SK-N-SH treated with all-trans-retinoic acid at 6 μM for 48 hours (cell line): ENCODE data around the gene BSN.

Source experiments
- ATAC-seq: fragments of 200-7000 bp; cut with Tn5 transposase; 3 replicates; pipeline ENCODE4 v1.9.1; 2020; ENCODE audit warnings: mild to moderate bottlenecking, moderate library complexity
- ARNTL ChIP-seq: fragments of 450-650 bp; formaldehyde crosslinking; IDR thresholded peaks from 2 replicates; pipeline ENCODE4 v1.5.0; 2020; ENCODE audit warnings: low read depth, mild to moderate bottlenecking, moderate library complexity, borderline replicate concordance
- BACH2 ChIP-seq: fragments of 250-450 bp; sonication (Bioruptor Pico); IDR thresholded peaks from 2 replicates; pipeline ENCODE4 v1.9.0; 2021; ENCODE audit warnings: mild to moderate bottlenecking, borderline replicate concordance
- CREB5 ChIP-seq: fragments of 250-450 bp; sonication (Bioruptor Pico); IDR thresholded peaks from 2 replicates; pipeline ENCODE4 v1.5.1; 2020; ENCODE audit warnings: low read depth, mild to moderate bottlenecking, moderate library complexity
- CSDC2 ChIP-seq: fragments of 250-450 bp; sonication (Bioruptor Pico); IDR thresholded peaks from 2 replicates; pipeline ENCODE4 v1.5.0; 2020; ENCODE audit warnings: mild to moderate bottlenecking, moderate library complexity
- ESRRG ChIP-seq: fragments of 250-450 bp; sonication (Bioruptor Pico); IDR thresholded peaks from 2 replicates; pipeline ENCODE4 v1.6.1; 2021; ENCODE audit warnings: mild to moderate bottlenecking
- ISL1 ChIP-seq: fragments of 250-450 bp; sonication (Bioruptor Pico); IDR thresholded peaks from 2 replicates; pipeline ENCODE4 v2.1.2; 2022; ENCODE audit warnings: mild to moderate bottlenecking, moderate library complexity
- PPARA ChIP-seq: fragments of 250-450 bp; sonication (Bioruptor Pico); IDR thresholded peaks from 2 replicates; pipeline ENCODE4 v1.5.0; 2020; ENCODE audit warnings: mild to moderate bottlenecking, borderline replicate concordance
- RARB ChIP-seq: fragments of 250-450 bp; sonication (Bioruptor Pico); IDR thresholded peaks from 2 replicates; pipeline ENCODE4 v1.8.0; 2021; ENCODE audit warnings: mild to moderate bottlenecking, moderate library complexity
- TOX ChIP-seq: fragments of 250-450 bp; sonication (Bioruptor Pico); IDR thresholded peaks from 2 replicates; pipeline ENCODE4 v1.8.0; 2021; ENCODE audit warnings: mild to moderate bottlenecking, moderate library complexity, borderline replicate concordance
- ZC3H10 ChIP-seq: fragments of 250-450 bp; sonication (Bioruptor Pico); IDR thresholded peaks from 2 replicates; pipeline ENCODE4 v1.5.1; 2021; ENCODE audit warnings: mild to moderate bottlenecking, moderate library complexity
- ZFP3 ChIP-seq: fragments of 250-450 bp; sonication (Bioruptor Pico); IDR thresholded peaks from 2 replicates; pipeline ENCODE4 v1.5.0; 2020; ENCODE audit warnings: mild to moderate bottlenecking, moderate library complexity
- ZFP30 ChIP-seq: fragments of 450-650 bp; formaldehyde crosslinking; IDR thresholded peaks from 2 replicates; pipeline ENCODE4 v1.5.0; 2022; ENCODE audit warnings: mild to moderate bottlenecking, moderate library complexity
- ZNF70 ChIP-seq: fragments of 450-650 bp; formaldehyde crosslinking; IDR thresholded peaks from 2 replicates; pipeline ENCODE4 v1.5.0; 2020; ENCODE audit warnings: mild to moderate bottlenecking, moderate library complexity
- ZNF8 ChIP-seq: fragments of 450-650 bp; formaldehyde crosslinking; IDR thresholded peaks from 2 replicates; pipeline ENCODE4 v1.5.0; 2020; ENCODE audit warnings: mild to moderate bottlenecking, moderate library complexity
- TF ChIP-seq, protein P1 (sequence below): fragments of 250-450 bp; sonication (Bioruptor Pico); IDR thresholded peaks from 2 replicates; pipeline ENCODE4 v1.8.0; 2020; ENCODE audit warnings: mild to moderate bottlenecking, moderate library complexity, borderline replicate concordance
- TF ChIP-seq, protein P2 (sequence below): fragments of 250-450 bp; sonication (Bioruptor Pico); IDR thresholded peaks from 2 replicates; pipeline ENCODE4 v1.5.0; 2020; ENCODE audit warnings: mild to moderate bottlenecking, moderate library complexity
- TF ChIP-seq, protein P3 (sequence below): fragments of 250-450 bp; sonication (Bioruptor Pico); IDR thresholded peaks from 2 replicates; pipeline ENCODE4 v1.8.0; 2021; ENCODE audit warnings: low read depth, mild to moderate bottlenecking, moderate library complexity, borderline replicate concordance
- TF ChIP-seq, protein P4 (sequence below): fragments of 250-450 bp; sonication (Bioruptor Pico); IDR thresholded peaks from 2 replicates; pipeline ENCODE4 v1.5.1; 2021; ENCODE audit warnings: mild to moderate bottlenecking, moderate library complexity

Gene BSN

DNA sequence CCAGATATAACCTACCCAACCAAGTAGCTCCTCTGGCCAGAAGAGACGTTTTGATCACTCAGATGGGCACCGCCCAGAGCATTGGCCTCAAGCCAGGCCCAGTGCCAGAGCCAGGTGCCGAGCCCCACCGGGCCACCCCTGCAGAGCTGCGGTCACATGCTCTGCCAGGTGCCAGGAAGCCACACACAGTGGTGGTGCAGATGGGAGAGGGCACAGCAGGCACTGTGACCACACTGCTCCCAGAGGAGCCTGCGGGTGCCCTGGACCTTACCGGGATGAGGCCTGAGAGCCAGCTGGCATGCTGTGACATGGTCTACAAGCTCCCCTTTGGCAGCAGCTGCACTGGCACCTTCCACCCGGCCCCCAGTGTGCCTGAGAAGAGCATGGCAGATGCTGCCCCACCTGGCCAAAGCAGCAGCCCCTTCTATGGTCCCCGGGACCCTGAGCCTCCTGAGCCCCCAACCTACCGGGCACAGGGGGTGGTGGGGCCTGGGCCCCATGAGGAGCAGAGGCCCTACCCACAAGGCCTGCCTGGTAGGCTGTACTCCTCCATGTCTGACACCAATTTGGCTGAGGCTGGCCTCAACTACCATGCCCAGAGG is 100.8 kb downstream of the BSN start:
- no peak for ATAC-seq
- TF ChIP-seq BACH2 (CRISPR knock-in tag), result no peak
- TF ChIP-seq, protein P1, sequence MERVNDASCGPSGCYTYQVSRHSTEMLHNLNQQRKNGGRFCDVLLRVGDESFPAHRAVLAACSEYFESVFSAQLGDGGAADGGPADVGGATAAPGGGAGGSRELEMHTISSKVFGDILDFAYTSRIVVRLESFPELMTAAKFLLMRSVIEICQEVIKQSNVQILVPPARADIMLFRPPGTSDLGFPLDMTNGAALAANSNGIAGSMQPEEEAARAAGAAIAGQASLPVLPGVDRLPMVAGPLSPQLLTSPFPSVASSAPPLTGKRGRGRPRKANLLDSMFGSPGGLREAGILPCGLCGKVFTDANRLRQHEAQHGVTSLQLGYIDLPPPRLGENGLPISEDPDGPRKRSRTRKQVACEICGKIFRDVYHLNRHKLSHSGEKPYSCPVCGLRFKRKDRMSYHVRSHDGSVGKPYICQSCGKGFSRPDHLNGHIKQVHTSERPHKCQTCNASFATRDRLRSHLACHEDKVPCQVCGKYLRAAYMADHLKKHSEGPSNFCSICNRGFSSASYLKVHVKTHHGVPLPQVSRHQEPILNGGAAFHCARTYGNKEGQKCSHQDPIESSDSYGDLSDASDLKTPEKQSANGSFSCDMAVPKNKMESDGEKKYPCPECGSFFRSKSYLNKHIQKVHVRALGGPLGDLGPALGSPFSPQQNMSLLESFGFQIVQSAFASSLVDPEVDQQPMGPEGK (CRISPR knock-in tag), result no peak
- TF ChIP-seq ISL1, result no peak
- no peak for TF ChIP-seq CREB5
- TF ChIP-seq, protein P2, sequence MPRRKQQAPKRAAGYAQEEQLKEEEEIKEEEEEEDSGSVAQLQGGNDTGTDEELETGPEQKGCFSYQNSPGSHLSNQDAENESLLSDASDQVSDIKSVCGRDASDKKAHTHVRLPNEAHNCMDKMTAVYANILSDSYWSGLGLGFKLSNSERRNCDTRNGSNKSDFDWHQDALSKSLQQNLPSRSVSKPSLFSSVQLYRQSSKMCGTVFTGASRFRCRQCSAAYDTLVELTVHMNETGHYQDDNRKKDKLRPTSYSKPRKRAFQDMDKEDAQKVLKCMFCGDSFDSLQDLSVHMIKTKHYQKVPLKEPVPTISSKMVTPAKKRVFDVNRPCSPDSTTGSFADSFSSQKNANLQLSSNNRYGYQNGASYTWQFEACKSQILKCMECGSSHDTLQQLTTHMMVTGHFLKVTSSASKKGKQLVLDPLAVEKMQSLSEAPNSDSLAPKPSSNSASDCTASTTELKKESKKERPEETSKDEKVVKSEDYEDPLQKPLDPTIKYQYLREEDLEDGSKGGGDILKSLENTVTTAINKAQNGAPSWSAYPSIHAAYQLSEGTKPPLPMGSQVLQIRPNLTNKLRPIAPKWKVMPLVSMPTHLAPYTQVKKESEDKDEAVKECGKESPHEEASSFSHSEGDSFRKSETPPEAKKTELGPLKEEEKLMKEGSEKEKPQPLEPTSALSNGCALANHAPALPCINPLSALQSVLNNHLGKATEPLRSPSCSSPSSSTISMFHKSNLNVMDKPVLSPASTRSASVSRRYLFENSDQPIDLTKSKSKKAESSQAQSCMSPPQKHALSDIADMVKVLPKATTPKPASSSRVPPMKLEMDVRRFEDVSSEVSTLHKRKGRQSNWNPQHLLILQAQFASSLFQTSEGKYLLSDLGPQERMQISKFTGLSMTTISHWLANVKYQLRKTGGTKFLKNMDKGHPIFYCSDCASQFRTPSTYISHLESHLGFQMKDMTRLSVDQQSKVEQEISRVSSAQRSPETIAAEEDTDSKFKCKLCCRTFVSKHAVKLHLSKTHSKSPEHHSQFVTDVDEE (CRISPR knock-in tag), result no peak
- no peak for TF ChIP-seq ZFP3 (CRISPR knock-in tag)
- no peak for TF ChIP-seq ZFP30 (CRISPR knock-in tag)
- no peak for TF ChIP-seq ZNF8 (CRISPR knock-in tag)
- TF ChIP-seq RARB (CRISPR knock-in tag), result no peak
- no peak for TF ChIP-seq PPARA (CRISPR knock-in tag)
- TF ChIP-seq, protein P3, sequence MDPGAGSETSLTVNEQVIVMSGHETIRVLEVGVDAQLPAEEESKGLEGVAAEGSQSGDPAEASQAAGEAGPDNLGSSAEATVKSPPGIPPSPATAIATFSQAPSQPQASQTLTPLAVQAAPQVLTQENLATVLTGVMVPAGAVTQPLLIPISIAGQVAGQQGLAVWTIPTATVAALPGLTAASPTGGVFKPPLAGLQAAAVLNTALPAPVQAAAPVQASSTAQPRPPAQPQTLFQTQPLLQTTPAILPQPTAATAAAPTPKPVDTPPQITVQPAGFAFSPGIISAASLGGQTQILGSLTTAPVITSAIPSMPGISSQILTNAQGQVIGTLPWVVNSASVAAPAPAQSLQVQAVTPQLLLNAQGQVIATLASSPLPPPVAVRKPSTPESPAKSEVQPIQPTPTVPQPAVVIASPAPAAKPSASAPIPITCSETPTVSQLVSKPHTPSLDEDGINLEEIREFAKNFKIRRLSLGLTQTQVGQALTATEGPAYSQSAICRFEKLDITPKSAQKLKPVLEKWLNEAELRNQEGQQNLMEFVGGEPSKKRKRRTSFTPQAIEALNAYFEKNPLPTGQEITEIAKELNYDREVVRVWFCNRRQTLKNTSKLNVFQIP (CRISPR knock-in tag), result no peak
- TF ChIP-seq ZNF70 (CRISPR knock-in tag), result no peak
- TF ChIP-seq ARNTL (CRISPR knock-in tag), result no peak
- TF ChIP-seq TOX (CRISPR knock-in tag), result no peak

DNA sequence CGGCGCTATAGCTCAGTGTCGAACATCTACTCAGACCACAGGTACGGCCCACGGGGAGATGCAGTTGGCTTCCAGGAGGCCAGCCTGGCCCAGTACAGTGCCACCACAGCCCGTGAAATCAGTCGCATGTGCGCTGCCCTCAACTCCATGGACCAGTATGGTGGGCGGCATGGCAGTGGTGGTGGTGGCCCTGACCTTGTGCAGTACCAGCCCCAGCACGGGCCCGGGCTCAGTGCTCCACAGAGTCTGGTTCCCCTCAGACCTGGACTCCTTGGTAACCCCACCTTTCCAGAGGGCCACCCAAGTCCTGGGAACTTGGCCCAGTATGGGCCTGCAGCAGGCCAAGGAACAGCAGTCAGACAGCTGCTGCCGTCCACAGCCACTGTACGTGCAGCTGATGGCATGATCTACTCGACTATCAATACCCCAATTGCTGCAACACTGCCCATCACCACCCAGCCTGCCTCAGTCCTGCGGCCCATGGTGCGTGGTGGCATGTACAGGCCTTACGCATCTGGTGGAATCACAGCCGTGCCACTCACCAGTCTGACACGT is 101.5 kb downstream of the BSN start:
- TF ChIP-seq, protein P2 (CRISPR knock-in tag), result no peak
- no peak for TF ChIP-seq ZC3H10 (CRISPR knock-in tag)
- TF ChIP-seq CSDC2 (CRISPR knock-in tag), result no peak
- no peak for TF ChIP-seq ZNF8 (CRISPR knock-in tag)
- TF ChIP-seq TOX (CRISPR knock-in tag), result no peak
- TF ChIP-seq RARB (CRISPR knock-in tag), result no peak
- TF ChIP-seq, protein P4, sequence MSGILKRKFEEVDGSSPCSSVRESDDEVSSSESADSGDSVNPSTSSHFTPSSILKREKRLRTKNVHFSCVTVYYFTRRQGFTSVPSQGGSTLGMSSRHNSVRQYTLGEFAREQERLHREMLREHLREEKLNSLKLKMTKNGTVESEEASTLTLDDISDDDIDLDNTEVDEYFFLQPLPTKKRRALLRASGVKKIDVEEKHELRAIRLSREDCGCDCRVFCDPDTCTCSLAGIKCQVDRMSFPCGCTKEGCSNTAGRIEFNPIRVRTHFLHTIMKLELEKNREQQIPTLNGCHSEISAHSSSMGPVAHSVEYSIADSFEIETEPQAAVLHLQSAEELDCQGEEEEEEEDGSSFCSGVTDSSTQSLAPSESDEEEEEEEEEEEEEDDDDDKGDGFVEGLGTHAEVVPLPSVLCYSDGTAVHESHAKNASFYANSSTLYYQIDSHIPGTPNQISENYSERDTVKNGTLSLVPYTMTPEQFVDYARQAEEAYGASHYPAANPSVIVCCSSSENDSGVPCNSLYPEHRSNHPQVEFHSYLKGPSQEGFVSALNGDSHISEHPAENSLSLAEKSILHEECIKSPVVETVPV (CRISPR knock-in tag), result no peak
- TF ChIP-seq ARNTL (CRISPR knock-in tag), result no peak
- TF ChIP-seq, protein P3 (CRISPR knock-in tag), result no peak
- TF ChIP-seq CREB5, result no peak
- no peak for TF ChIP-seq ESRRG (CRISPR knock-in tag)
- ATAC-seq, result no peak
